NCI-H187 treated with DMSO at 0.1 percent for 48 hours (cell line): ENCODE data around the gene PRCP.
"Not testable (repeated sequence)": the region's sequence is repeated elsewhere in the genome, so short reads cannot be mapped to it uniquely, and the experiment has no call there.

ENCODE experiments used
- DNase-seq: peaks from one replicate; lab custom pipeline; 2025; lab: John Stamatoyannopoulos, UW

PRCP gene

DNA sequence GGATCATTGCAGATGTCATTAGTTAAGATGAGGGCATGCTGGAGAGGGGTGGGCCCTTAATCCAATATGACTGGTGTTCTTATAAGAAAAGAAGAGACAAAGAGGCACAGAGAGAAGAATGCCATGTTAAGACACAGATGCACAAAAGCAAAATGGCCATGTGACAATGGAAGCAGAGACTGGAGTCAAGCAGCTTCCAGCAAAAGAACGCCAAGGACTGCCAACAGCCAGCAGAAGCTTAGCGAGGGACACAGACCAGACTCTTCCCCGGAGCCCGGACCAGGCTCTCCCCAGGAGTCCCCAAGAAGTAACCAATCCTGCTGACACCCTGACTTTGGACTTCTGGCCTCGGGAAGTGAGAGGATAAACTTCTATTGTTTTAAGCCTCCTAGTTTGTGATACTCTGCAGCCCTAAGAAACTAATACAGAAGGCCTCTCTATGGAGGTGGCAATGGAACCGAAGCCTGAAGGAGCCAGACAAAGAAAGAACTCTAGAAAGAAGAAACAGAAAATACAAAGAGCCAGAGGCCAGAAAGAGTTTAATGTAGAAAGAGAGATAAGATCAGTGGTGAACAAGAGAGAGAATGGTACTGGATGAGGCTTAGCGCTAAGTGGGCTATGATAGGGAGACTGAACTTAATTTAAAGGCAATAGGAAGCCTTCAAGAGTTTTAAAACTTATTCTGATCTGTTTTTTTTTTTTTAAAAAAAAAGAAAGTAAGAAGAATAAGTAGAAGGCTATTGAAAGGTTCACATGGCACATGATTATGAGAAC is 27.7 kb downstream of the PRCP start:
- no peak for DNase-seq

DNA sequence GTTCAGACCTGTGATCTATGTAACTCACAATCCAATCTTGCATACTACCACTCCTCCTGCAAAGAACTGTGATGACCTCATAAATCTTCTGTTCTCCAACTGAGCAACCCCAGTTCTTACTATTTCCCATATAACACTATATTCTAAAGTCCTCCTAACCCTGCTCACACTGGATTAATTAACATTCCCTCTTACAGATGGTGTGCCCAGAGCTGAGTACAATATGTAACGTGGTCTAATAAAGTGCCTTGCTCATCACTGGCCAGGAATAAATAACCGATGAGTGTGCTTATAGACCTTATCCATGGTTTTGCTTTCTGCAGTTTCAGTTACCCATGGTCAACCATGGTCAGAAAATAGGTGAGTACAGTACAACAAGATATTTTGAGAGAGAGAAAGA is 28.6 kb downstream of the PRCP start:
- no peak for DNase-seq

DNA sequence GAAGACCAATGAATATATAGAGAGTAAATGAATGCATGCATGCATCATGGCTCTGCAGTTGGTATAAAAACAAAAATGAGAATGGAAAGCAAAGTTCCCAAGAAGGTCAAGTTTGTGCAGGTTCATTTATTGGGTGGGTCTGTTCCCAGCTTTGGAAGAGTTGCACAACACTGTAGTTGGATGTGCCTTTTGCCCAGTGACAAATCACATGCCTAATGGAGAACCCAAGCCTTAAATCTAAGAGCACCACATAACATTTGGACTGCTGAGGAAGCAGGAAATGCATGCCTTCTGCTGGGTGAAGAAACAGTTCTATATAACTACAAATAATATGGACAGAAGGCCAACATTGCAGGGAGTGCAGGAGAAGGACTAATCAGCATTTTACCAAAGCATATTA is 30.6 kb downstream of the PRCP start:
- DNase-seq = no peak

DNA sequence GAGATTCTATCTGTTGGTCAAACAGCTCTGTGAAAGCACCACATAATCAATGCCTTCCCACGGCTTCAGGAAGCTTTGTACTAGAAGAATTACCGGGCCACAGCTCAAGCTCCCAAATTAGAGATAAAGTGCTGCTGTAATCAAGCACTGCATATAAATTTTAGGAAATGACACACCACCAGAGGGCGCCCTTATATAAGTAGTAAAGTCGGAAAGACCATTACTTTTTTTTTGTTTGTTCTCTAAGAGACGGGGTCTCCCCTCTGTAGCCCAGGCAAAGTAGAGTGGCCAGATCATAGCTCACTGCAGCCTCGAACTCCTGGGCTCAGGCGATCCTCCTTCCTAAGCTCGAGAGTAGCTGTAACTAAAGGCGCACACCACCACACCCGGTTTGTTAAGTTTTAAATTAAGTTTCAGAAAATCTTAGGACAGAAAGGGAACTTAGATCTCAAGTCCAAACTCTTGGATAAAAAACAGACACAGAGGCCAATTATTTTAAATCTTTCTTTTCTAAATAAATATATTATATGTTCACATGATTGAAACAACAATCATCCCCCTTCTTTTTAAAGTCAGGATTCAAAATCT is 32.6 kb downstream of the PRCP start:
- peak; percentile 43 for DNase-seq

DNA sequence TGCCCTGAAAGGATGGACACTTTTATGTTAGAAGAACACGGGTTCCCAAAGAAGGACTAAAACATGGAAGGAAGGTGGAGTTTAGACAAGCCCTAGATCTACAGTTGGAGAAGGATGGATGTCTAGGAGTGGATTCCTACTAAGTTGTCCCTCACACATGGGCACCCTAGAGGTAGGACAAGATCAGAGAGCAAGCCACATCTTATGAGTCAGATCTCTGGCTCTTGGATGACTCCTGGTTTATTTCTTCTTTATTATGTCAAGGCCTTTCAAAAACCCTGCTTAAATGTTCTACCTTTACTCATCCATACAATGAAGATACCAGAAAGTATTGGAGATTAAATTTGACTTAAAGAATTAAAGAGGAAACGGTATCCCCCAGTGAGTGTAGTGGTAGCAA is 34.4 kb downstream of the PRCP start:
- no peak for DNase-seq

DNA sequence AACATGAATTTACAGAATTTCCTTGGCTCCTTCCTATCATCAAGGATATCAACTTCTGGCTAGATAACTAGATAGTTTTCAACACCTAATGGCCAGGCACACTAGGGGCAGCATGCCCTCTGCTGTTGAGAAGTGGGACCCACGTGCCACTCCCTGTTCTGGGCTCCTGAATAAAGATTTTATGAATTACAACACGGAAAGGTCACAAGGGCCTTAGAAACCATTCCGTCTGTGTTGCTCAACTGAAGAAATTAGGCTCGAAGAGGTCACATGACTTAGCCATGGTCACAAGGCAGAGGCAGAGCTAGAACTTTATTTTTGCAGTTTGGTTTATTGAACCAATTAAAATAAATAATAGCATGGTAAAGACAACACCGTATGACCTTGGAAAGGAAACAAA is 36.0 kb downstream of the PRCP start:
- no peak for DNase-seq

DNA sequence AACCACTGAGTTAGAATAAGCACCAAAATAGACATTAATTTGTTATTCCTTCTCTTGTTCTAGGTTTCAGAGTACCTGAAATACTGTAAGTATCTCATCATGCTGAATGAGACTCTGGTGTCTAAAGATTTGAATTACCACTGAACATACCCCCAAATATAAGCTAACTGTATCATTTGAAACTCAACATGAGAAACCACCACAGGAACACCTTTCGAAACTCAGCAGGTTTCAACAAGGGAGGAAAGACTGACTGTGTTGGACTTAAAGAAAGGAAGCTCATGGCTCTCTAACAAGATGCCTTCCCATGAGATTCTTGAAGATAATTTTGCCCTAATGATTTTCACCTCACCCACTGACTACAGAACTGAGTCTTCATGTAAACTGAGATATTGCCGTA is 37.0 kb downstream of the PRCP start:
- no peak for DNase-seq

DNA sequence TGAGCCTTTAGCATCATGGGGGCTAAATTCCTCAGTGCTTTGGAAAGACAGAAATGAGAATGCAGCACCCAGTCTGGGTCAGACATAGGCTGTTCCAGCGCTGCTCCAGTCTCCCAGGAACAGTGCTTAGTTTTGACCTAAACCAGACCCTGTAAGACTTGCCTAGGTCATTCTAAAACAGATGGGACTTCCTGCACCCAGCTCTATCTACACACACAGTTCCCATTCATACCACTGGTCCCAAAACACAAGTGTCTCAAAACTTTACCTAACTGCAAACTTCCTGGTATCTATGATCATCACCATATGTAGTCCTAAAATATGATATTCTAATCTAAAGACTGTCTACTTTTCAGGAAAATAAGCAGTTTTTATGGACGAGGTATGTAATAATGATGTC is 37.9 kb downstream of the PRCP start:
- DNase-seq = no peak

DNA sequence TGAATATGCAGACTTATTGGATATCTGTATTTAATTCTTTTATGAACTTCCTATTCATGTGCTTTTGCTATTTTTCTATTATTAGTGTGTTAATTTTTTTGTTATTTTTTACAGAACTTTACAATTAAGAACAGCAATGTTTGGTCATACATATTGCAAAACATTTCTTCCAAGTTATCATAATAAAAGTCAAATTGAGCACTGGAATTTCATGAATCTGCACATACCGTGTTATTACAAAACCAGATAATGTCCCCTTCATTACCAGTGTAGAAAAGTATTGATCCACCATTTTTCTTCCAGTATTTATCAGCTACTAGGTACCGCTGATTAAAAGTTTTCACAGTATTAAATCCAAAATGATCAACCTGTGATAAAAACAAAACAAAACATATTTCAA is 40.5 kb downstream of the PRCP start:
- no peak for DNase-seq

DNA sequence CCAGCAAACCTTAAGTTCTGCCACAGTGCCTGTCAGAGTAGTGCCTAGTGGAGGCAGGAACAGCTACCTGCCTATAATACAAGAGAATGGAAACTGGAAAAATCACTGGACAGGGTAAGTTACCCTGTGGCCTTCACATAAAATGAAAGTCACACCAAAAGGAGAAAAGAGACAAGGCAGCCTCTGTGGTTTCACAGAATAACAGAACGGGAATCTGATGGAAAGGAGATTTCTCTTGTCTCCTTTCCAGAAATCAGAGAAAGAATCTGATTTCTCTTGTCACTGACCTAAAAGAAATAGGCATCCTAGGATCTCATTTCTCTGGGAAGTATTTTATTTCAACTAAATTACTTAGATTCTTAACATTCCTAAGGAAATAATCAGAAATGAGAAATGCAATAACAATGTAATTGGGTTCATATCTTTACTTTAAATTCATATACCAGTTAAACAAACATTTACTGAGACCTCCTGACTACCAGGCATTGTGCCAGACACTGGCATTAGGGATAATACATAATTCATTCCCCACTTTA is 41.6 kb downstream of the PRCP start:
- DNase-seq = no peak

DNA sequence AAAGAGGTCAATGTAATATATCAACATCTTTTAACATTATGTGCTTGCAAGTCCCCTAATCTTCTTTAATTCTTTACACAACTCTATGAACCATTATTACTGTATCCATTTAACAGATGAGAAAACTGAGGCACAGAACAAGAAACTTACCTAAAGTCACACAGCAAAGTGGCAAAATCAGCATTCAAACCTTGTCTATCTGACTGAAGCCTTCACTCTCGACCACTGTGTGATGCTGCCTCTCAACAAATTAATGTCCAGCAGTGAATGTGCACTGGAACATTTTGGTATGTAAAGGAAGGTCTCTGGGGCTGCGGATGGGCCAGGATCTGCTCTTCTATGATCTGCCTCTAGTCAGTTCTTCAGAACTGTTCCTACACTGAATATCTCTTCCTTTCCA is 42.1 kb downstream of the PRCP start:
- no peak for DNase-seq

DNA sequence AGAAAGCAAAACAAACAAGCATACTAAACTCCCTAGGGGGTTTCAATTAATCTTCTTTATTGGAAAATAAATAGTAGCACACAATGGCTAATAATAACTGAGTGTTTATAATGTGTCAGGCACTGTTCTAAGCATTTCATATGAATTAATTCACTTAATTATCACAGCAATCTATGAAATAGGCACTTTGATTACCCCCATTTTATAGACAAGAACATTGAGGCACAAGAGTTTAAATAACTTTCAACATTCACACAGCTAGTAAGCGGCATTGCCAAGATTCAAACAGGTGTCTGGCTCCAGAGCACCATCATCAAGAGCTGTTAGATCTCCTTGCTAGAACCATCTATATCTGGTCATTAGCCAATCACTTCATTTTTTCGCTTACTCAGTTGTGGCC is 43.1 kb downstream of the PRCP start:
- DNase-seq = no peak

DNA sequence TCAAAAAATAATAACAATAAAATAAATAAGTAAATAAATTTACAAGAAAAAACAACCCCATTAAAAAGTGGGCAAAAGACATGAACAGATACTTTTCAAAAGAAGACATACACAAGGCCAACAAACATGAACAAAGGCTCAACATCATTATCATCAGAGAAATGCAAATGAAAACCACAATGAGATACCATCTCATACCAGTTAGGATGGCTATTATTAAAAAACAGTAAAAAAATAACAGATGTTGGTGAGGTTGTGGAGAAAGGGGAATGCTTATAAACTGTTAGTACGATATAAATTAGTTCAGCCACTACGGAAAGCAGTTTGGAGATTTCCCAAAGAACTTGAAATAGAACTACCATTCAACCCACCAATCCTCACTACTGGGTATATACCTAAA is 44.6 kb downstream of the PRCP start:
- DNase-seq = no peak

DNA sequence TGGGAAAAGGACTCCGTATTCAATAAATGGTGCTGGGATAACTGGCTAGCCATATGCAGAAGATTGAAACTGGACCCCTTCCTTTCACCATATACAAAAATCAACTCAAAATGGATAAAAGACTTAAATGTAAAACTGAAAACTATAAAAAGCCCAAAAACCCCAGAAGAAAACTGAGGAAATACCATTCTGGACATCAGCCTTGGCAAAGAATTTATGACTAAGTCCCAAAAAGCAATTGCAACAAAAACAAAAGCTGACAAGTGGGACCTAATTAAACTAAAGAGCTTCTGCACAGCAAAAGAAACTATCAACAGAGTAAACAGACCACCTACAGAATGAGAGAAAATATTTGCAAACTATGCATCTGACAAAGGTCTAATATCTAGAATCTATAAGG is 45.3 kb downstream of the PRCP start:
- DNase-seq = not testable (repeated sequence)

DNA sequence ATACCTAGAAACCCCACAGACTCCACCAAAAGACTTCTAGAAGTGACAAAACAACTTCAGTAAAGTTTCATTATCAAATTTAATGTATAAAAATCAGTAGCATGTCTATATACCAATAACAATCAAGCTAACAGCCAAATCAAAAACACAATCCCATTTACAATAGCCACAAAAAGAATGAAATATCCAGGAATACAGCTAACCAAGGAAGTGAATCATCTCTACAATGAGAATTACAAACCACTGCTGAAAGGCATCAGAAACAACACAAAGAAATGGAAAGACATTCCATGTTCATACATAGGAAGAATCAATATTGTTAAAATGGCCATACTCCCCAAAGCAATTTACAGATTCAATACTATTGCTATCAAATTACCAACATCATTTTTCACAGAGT is 46.0 kb downstream of the PRCP start:
- no peak for DNase-seq

DNA sequence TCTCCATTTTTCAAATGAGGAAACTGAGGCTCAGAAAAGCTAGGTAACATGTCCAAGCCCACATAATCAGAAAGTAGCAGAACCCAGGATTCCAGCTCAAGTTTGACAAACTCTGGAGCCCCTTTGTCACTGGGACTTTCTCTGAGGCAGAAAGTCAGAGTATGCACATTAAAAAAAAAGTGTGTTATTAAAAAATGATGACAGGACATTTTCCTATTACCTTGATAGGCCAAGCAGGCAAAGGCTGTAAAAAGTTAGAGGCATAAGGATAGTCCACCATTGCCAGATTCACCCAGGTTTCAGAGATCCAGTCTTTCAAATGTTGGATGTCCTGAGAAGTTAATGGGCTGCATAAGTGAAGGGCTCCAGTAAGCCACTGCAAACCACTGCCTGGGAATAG is 51.4 kb downstream of the PRCP start:
- no peak for DNase-seq

DNA sequence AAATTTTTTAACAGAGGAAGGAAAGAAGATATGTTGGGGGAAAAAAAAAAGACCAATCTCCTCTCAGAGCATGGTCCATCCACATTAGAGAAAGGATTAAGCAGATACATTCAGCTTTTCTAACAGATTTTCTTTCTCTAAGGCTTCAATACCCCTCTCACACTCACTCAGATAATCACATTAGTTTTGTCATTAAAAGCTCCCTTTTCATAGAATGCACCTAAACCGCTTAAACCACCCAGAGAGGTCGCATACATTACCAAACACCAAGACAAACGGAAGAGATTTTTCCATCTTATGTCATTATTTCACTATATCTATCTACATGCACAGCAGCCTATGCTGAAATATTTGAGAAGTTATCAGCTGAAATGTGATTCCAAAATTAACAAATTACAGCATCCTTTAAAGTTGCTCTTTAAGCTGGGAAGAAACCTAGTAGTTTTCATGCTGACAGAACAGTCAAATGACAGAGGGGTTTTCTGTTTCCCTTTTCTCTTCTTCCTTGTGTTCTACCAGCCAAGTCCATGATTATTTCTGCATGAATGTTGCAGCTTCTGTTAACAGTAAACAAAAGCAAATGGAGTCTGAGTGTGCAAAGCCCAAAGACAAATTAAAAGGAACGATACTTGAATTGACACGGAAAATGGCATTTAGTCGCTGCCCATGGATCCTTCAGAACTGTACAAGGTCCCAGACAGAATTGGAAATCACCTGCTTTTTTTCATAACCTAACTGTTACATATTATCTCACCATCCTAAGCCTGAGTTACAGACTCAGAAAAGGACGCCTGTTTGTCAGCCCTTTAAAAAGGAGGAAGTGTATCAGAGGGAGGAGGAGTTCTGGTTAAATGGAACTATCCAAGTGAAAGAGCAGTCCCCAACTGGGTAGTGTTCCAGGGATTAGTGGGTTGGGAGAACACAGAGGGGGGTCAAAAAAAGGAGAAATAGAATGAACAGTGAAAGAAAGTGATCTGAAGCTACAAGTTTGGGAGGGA is 54.6 kb downstream of the PRCP start:
- DNase-seq = no peak

DNA sequence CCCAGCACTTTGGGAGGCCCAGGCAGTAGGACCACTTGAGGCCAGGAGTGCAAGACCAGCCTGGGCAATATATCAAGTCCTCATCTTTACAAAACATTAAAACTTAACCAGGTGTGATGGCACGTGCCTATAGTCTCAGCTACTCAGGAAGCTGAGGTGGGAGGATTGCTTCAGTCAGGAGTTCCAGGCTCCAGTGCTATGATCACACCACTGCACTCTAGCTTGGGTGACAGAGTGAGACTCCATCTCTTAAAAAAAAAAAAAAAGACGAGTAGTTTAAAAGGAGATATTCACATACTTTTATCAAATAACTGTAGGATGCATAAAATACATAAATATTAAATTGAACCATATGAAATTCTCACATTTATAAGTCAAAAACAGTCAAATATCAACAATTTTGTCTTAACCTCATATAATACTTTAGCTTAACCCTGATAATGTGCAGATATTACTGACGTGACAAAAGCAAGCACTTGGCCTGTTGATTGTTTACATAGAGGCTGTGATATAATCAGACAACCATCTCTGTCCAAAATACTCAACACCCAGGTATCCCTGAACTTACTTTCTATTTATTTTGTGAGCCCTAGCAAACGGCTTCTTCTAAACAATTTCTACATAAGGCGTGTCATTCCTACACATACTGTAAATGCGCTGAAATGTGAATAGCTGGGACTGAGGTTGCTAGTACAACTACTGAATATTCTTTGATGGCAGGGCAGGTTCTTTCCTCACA is 57.0 kb downstream of the PRCP start:
- no peak for DNase-seq

DNA sequence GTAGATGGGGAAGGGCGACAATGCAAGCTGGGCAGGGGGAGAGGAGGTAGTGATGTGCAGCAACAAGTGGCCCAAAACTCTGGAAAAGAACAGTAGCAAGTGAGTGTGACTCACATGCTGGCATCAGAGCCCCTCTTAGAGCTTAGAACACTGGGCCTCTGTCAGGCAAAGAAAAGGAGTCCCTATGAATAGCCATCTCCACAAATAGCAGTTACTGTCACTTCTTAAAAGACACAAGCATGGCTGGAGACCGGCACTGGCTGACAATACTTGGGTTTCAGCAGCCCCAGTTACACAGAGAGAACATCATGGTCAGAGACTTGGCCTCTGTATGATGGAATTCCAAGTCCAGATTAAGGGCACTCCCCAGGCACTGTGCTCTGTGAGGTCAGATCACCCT is 58.2 kb downstream of the PRCP start:
- no peak for DNase-seq

DNA sequence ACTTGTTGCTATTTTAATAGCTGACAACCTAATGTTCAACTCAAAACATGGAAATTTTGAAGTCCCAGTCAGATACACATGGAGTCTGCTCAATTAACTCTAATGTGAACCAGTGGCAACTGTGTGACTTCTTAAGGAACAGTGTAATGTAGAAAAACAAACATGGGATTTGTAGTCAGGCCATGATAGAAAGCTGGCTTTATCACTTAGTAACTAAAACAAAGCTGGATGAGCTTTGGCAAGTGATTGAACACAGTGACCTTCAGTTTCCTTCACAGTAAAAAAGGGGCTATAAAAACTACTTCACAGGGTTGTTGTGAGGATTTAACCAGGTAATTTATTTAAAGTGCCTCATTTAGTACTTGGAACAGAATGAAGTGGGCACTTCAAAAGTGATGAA is 62.6 kb downstream of the PRCP start:
- no peak for DNase-seq

DNA sequence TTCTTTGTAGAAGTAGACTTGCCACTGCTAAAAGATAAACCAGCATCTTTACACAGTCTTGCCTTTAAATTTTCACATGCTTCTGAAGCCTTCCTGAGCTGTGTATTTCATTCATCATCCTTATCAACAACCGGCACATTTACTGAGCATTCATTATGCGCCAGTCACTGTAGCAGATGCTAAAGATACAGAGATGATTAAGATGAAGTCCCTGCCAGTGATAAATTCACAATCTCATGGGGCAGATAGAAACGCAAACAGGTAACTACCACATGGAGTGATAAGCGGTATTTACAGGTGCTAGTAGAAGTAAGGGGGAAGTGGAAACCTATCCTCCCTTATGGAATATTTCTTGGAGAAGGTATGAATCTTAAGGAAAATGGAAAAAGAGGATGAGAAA is 67.2 kb downstream of the PRCP start:
- DNase-seq = no peak

DNA sequence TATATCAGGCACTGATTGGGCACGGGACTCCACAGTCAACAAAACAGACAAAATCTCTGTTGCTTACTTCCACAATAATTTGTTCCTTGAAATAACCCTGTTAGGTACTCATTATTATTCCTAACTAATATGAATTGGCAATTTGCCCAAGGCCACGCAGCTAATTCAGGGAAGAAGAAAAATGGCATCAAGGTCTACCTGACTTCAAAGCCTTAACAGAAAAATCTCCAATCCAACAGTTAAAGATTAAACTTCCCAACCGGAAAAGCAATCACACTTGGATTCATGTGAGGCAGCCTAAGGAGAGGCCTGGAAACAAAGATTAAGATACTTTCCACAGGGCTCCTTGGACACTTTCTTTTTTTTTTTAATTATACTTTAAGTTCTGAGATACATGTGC is 68.9 kb downstream of the PRCP start:
- DNase-seq = no peak
